Astrocyte of the spinal cord (primary cell): ENCODE results near the gene PEAK3.

Experiments used
- DNase-seq: peaks from one replicate; pipeline ENCODE4 v3.0.0; 2011; ENCODE audit warnings: low read depth, low spot score
- H3K4me3 ChIP-seq: 2 replicates; pipeline ENCODE4 v1.5.1; 2011; ENCODE audit warnings: low read depth, mild to moderate bottlenecking, low read length, moderate library complexity
- in situ Hi-C: cut with HindIII; loops from 2 replicates; pipeline ENCODE4 v1.10.0; 2017; ENCODE audit warnings: low sequenced_read_pairs
- TF ChIP-seq, protein P1 (sequence below): IDR thresholded peaks from 2 replicates; pipeline ENCODE4 v1.5.1; 2012; ENCODE audit warnings: low read depth, mild to moderate bottlenecking, low read length, inconsistent platforms

The PEAK3 gene

DNA sequence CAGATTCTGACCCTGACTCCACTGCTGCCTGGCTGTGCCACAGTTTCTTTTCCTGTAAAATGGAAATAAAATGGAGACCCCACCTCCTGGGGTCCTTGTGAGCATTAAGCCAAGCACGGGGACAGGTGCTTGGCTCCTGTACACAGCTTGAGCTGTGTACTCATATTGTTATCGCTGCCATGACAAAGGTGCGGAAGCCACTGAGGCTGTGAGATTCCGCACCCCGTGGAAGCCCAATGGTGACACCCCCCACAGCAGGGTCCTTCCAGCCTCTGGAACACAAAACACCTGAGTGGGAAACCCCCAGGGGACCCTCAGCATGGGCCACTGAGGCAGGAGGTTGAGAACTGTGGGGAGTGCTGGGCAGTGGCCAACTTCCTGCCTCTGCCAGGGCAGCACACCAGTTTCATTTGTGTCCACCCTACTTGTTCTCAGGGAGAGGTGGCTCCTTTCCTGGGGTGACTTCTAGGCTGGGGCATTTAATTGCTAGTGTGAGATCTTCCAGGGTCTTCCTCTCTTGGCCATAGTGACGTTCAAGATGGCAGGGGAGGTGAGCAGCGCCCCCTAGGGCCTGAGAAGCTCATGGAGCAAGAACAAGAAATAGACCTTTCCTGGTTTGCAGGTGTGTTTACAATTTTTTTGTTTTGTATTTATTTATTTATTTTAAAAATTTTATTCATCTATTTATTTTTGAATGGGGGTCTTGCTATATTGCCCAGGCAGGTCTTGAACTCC is 20.4 kb downstream of the PEAK3 start:
- no peak for DNase-seq
- TF ChIP-seq, protein P1, sequence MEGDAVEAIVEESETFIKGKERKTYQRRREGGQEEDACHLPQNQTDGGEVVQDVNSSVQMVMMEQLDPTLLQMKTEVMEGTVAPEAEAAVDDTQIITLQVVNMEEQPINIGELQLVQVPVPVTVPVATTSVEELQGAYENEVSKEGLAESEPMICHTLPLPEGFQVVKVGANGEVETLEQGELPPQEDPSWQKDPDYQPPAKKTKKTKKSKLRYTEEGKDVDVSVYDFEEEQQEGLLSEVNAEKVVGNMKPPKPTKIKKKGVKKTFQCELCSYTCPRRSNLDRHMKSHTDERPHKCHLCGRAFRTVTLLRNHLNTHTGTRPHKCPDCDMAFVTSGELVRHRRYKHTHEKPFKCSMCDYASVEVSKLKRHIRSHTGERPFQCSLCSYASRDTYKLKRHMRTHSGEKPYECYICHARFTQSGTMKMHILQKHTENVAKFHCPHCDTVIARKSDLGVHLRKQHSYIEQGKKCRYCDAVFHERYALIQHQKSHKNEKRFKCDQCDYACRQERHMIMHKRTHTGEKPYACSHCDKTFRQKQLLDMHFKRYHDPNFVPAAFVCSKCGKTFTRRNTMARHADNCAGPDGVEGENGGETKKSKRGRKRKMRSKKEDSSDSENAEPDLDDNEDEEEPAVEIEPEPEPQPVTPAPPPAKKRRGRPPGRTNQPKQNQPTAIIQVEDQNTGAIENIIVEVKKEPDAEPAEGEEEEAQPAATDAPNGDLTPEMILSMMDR, result peak; percentile 71
- H3K4me3 ChIP-seq, result no peak overlapping the region
- in situ Hi-C loops, result no loop called here

DNA sequence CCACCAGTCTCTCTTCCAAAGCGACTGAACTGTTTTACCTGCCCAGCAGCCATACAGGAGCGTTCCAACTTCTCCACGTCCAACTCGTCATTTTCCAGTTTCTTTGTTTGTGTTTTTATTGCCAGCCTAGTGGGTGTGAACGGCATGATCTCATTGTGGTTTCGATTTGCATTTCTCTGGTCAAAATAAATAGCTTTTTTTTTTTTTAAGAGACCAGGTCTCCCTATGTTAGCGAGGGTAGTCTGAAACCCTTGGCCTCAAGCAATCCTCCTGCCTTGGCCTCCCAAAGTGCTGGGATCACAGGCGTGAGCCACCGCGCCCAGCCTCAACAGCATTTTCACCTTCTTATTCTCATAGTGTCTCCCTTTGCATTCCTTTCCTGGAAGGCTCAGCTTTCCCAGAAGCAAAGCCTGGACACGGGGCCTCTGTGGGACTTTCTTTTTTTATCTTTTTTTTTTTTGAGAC is 21.6 kb downstream of the PEAK3 start:
- no peak for DNase-seq
- TF ChIP-seq, protein P1, result no peak
- in situ Hi-C loops, result no loop called here
- H3K4me3 ChIP-seq, result no peak overlapping the region

DNA sequence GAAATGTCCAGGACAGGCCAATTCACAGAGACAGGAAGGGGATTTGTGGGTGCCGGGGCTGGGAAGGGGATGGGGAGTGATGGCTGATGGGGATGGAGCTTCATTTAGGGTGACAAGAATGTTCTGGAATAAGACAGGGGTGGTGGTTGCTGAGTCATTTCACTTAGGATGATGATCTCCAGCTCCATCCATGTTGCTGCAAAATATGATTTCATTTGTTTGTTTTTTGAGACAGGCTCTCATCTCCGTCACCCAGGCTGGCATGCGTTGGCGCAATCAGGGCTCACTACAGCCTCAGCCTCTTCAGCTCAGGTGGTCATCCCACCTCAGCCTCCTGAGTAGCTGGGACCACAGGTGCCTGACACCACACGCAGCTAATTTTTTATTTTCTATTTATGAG is 22.6 kb downstream of the PEAK3 start:
- no peak for DNase-seq
- in situ Hi-C loops, result no loop called here
- H3K4me3 ChIP-seq, result no peak overlapping the region
- TF ChIP-seq, protein P1, result no peak

DNA sequence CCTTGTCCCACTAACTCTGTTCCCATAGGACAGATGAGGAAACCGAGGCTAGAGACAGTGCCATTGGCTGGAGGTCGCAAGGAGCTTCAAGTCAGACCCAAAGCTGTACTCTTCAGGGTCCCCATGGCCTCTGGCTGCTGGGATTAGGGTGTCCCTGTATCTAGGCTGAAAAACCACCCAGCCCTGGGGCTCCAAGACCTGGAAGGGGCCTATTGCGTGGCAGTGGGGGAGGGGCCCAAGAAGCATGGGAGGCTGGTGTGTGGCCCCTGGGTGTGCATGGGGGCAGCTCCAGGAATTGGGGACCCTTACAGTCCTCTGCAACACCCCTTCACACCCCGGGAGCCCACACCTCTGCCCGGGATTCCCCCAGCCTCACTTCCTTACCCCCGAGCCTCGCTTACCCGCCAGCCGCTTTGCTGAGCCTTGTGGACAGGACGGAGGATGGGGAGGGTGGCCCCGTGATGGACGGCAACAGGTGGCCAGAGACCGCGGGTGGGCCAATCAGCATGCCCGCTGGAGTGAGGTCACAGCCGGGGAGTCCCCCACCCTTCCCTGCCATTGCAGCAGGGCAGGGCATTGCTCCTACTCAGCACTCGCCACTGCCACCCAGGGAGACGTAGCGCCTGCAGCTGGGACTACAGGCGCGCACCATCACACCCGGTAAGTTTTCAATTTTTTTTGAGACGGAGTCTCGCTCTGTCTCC is 25.8 kb downstream of the PEAK3 start, which contains the start of gene JSRP1:
JSRP1 (minus strand) TSS at position 436 of the 704 bp plus-strand sequence. CDS start 1,103 bp downstream, outside the sequence.
- DNase-seq, result no peak
- TF ChIP-seq, protein P1, result no peak
- H3K4me3 ChIP-seq, result no peak within 1 kb of the TSS
- in situ Hi-C loops, result no loop called here

DNA sequence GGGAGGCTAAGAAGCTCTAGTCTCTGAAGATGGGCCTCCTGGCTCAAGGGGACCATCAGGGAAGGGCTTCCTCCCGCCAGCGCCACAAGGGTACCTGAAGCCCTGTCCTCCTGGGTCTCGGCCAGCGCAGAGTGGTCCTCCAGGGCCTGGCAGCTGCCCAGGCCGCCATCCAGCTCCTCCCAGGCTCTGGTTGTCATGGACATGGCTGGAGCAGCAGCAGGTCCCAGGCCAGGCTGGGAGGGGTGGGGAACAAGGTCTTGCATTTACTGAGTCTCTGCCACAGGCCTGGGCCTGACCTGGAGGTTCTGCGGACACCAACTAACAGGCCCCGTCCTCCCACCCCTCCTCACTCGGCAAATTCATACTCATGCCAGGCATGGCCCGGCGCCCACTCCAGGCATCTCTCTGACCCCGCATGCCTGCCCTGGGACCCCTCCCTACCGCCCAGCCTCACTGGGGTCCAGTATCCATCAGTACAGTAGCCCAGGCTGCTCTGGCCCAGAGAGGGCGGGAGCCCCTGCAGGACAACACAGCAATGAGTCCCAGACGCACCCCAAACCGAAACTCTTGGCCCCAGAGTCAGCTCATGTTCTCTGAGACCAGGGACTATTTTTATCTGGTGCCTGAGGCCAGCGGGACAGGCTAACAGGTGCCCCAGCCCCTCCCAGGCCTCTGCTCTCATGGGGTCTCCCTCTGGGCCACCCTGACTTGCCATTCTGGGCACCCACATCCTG is 26.7 kb downstream of the PEAK3 start:
- TF ChIP-seq, protein P1, result no peak

DNA sequence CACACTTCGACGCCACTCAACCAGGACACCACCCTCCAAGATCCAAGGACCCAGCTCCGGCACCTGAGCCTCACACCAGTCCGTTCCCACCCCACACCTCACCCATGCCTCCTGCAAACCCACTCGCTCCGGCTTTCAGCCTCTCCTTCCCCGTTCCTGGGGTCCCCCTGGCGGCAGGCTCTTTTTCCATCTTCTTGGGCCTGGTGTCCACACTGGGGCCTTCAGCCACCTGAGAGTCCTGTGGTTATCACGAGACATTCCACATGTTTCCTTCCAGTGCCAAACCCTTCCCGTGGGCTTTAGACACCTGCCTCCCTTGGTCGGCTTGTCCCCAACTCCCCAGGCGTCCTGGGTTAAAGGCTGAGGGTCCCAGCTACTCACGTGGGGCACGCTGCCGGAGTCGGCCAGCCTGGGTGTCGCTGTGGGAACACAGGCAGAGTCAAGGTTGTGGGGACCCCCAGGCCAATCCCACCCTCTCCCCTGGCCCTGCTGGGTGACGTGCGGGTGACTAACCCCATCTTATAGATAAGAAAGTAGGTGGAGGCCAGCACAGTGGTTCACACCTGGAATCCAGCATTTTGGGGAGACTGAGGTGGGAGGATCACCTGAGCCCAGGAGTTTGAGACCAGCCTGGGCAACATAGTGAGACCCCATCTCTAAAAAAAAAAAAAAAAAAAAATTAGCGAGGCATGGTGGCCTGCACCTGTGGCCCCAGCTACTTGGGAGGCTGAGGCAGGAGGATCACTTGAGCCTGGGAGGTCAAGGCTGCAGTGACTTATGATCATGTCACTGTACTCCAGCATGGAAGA is 27.7 kb downstream of the PEAK3 start:
- TF ChIP-seq, protein P1, result peak; percentile 68
- in situ Hi-C loops, result no loop called here
- no peak for DNase-seq
- H3K4me3 ChIP-seq, result no peak overlapping the region

More for the DNA sequence above, 26.7 kb downstream of the PEAK3 start:
- in situ Hi-C loops, result no loop called here
- no peak overlapping the region for H3K4me3 ChIP-seq
- no peak for DNase-seq
